HG03159 (cell line): ENCODE measurements around the gene OTOA.
"Not testable (repeated sequence)": the region's sequence is repeated elsewhere in the genome, so short reads cannot be mapped to it uniquely, and the experiment has no call there.

Source experiments
- ATAC-seq: cut with Tn5 transposase; IDR thresholded peaks from one replicate; pipeline ENCODE4 v1.9.1; 2021; ENCODE audit warnings: mild to moderate bottlenecking, moderate library complexity; ENCODE audit not compliant: unreplicated experiment

Gene OTOA

DNA sequence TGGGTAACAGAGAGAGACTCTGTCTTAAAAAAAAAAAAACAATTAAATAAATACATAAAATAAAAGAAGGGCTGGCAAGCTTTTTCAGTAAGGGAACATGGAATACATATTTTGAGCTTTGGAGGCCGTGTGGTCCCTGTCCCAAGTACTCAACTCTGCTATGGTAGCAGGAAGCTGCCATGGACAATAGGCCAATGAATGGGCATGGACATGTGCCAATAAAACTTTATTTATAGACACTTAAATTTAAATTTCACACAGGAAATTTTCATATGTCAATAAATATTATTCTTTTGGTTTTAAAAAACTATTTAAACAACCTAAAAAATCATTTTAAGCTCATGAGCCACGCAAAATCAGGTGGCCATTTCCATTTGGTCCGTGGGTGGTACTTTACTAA is 3.8 kb downstream of the OTOA start:
- no peak for ATAC-seq

DNA sequence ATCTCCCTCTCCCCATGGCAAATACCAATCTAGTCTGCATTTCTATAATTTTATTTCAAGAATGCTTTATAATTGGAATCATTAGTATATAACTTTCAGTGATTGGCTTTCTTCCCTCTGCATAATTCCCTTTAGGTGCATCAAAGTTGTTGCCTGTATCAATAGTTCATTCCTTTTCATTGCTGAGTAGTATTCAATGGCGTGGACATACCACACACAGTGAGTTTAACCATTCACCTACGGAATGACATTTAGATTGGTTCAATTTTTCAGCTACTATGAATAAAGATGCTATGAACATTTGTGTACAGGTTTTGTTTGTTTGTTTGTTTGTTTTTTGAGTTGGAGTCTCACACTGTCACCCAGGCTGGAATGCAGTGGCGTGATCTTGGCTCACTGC is 9.7 kb downstream of the OTOA start:
- ATAC-seq, result no peak

DNA sequence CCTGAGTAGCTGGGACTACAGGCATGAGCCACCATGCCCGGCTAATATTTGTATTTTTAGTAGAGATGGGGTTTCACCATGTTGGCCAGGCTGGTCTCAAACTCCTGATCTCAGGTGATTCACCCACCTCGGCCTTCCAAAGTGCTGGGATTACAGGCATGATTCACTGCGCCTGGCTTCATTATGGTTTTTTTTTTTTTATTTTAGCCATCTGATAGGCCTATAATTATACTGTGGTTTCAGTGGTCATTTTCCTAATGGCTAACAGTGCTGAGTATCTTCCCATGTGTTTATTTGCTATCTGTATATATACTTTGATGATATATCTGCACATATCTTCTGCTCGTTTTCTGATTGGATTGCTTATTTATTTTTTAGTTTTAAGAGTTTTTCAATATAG is 10.7 kb downstream of the OTOA start:
- not testable (repeated sequence) for ATAC-seq

DNA sequence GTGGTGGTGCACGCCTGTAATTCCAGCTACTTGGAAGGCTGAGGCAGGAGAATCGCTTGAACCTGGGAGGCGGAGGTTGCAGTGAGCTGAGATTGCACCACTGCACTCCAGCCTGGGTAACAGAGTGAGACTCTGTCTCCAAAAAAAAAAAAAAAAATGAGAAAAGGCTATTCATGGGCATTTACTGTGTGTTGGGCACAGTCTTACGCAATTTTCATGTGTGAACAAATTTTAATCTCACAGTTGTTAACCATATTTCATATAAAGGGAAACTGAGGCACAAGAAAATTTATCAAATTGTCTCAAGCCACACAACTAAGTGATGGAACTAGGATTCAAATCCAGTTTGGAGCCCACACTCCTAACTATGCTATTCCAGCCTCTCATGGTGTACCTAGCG is 16.9 kb downstream of the OTOA start:
- ATAC-seq, result not testable (repeated sequence)

DNA sequence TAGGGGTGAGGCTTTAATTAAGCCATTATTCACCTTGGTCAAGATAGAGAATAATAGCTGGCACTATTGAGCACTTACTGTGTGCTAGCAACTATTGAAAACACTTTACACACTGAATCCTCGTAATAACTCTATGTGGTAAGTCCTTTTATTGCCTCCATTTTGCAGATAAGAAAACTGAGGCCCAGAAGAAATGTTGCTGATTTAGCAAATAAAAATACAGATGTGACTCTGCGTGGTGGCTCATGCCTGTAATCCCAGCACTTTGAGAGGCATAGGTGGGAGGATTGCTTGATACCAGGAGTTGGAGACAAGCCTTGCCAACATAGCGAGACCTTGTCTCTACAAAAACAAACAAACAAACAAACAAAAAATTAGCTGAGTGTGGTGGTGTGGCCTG is 19.4 kb downstream of the OTOA start:
- no peak for ATAC-seq

DNA sequence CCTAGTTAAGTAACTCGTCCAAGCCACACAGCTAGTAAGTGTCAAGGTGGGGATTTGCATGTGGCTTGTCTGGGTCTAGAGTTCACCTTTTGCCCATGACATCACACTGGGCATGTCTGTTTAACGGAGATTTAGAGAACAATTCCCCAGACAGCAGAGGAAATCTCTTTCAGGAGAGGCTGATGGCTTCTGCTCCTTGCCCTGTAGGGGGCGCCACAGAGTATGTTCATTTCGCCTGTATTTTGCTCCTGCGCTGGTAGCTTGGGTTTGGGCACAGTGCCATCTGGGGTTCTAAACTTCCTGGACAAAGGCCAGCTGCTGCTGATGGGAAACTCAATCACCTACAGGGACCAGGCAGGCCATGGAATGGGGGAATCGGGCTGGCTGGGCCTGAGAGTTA is 20.4 kb downstream of the OTOA start:
- ATAC-seq, result no peak

DNA sequence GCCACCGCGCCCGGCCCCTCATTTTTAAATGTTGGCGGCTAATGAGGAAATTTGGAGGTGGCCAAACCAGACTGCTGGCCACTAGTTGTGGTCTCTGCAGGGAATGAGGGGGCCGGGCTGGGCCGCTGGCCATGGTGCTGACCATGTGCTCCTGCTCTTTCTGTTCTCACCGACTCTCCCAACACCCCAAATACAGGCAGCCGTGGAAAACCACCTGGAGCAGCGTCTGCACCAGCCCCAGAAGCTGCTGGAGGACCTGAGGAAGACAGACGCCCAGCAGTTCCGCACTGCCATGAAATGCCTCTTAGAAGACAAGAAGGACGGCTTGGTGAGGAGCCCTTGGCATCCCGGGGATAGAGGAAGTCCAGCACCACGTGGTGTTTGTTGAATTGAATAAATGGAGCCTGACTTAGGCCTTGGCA is 21.3 kb downstream of the OTOA start:
- no peak for ATAC-seq

DNA sequence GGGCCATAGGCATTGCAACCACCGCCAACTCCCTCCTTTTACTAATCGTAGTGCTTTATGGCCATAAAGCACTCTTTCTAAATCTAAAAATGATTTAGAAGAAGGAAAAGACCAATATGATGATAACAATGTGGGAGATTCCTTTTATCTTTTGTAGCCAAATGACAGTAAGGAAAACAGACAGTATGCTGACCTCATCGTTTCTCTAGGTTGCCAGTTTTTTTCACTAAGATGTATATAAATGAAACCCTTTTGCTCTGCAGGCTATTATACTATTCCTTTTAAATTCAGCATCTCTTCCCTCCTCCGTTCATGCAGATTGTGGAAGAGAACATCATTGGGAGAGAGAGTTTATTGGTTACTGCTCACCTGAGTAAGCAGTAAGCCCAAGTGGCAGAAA is 25.3 kb downstream of the OTOA start:
- ATAC-seq, result no peak

DNA sequence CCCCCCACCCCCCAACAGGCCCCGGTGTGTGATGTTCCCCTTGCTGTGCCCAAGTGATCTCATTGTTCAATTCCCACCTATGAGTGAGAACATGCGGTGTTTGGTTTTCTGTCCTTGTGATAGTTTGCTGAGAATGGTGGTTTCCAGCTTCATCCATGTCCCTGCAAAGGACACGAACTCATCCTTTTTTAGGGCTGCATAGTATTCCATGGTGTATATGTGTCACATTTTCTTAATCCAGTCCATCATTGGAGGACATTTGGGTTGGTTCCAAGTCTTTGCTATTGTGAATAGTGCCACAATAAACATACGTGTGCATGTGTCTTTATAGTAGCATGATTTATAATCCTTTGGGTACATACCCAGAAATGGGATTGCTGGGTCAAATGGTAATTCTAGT is 27.2 kb downstream of the OTOA start:
- ATAC-seq, result not testable (repeated sequence)

DNA sequence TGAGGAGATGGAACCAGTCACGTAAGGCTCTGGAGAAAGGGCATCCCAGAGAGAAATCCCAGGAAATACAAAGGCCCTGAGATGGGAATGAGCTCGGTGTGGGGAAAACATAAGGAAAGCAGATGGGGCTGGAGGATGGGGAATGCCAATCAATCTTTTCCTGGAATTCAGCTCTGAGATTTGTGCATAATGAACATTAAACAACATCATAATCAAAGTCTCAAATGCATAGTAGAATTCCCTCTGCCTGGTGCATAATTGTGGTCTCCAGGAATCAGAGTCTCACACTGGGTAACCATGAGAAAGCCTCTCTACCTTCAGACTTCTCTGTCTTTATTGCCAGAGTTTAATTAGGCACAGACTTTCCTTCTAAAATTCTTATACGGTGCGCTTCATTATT is 30.8 kb downstream of the OTOA start:
- ATAC-seq, result no peak

DNA sequence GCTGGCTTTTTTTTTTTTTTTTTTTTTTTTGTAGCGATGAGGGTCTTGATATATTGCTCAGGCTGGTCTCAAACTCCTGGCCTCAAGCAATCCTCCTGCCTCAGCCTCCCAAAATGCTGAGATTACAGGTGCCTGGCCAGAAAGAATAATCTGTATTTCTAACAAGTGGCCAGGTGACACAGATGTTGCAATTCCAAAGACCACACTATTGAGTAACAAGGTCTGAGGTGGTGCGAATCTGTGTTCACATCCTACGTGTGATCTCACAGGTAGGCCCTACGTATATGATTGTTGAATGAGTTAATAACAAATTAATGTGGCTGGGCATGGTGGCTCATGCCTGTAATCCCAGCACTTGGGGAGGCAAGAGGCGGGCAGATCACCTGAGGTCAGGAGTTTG is 33.3 kb downstream of the OTOA start:
- no peak for ATAC-seq

DNA sequence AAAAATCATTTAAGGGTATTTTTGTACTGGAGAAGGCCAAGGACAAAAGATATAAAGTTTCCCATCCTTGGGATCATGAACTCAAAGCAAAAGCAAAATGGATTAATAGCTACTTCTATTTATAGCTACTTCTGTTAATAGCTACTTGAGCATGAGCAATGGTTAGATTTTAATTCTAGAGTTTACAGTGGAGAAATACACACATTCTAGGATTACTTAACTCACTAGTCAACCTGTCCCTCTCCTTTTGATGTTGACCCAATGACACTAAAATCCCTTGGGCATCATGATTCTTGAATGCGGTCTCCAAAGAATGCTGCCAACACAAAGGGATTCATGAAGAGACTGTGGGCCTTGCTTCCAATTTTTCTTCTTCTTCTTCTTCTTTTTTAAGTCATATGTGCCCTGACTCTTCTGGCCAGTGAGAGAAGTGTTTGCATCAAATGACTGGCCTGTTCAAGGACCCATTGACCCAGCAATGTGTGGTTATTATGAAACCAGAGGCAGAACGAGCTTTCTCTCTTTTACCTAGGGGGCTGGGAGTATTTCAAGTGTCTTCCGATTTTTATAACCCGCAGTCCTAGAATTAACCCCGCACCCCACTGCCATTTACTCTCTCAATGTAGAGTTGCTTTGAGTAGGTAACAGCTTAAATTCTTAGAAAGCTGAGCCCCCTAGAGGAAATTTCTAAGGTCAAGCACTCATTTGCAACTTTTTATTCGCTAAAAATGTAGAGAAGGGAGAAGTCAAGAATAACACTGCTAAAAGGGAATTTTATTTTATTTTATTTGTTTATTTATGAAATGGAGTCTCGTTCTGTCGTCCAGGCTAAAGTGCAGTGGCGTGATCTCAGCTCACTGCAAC is 34.6 kb downstream of the OTOA start:
- no peak for ATAC-seq

DNA sequence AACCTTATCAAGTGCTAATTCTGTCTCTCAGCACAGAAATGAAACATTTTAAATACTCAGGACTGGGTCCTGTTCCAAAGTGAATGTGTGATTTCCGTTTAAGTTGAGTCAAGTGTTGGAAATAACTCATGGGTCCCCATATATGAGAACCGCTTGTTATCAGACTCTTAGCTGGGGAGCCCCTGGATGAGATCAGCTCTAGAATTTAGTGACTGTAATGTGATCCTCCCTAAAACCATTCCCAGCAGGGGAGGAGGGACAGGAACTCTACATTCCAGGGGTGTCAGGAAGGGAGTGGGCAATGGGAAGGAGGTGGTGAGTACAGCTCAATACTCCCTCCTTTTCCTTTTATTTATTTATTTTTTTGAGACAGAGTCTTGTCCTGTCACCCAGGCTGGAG is 37.5 kb downstream of the OTOA start:
- ATAC-seq, result no peak

DNA sequence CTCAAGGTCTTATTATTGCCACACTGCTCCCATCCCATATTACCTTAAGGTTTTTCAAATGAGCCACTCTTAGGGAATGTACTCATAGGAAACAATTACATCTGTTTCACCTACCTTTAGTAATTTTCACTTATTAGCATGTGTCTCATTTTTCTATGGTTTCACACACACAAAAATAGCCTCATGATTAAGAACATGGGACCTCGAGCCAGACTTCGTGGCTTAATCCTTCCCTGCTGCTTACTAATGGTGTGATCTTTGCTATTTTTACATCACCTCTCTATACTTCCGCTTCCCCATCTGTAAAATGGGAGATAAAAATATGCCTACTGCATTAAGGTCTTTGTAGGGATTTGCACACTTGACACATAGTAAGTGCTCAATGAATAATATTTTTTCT is 38.5 kb downstream of the OTOA start:
- no peak for ATAC-seq

DNA sequence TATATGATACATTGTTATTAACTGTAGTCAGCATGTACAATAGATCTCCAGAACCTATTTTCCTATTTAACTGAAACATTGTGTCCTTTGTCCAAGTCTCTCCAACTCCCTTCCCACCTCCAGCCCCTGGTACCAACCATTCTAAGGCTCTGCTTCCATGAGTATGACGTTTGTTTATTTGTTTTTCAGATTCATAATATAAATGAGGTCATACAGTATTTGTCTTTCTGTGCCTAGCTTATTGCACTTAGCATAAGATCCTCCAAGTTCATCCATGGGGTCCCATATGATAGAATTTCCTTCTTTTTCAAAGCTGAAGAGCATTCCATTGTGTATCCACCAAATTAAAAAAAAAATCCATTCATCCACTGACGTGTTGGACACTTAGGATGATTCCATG is 39.4 kb downstream of the OTOA start:
- no peak for ATAC-seq

DNA sequence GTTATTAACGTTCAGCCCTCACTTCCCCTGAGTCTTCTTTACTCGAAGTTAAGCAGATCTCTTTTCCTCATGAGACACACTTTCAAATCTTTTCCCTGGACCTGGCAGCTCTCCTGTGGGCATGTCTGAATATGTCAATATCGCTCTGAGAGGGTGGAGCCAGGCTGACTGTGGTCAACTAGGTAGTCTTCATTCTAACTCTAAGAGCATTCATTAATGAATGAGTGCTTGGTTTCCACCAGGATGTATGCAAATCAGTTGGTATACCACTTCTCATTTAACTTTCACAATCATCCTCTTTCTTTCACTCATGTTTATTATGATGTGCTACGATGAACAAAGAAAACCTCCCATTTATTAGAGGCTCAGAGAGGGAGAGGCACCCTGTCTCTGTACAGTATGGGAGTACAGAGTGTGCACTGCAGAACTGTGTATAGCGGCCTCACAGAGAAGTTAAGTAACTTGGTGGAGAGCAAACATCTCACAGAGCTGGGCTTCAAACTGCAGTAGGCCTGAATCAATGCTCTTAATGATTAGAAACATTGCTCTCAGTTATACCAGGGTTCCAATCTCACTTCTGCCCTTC is 39.9 kb downstream of the OTOA start:
- ATAC-seq, result no peak

DNA sequence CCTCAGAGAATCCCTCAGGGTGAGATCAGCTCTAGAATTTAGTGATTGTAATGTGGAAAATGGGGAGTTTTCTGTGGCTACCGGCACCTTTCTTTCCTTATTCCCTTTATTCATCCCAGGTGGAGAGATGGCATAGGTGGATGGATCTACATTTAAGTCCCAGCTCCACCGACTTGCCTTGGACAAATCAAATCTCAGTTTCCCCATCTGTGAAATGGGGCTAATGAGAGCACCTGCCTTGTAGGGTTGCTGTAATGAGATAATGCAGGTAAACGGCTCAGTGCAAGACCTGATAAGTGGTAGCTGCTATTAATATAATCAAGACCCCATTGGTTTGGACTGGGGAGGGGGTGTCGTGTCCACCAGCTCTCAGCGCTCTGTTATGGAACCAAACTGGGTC is 40.5 kb downstream of the OTOA start:
- ATAC-seq, result no peak

DNA sequence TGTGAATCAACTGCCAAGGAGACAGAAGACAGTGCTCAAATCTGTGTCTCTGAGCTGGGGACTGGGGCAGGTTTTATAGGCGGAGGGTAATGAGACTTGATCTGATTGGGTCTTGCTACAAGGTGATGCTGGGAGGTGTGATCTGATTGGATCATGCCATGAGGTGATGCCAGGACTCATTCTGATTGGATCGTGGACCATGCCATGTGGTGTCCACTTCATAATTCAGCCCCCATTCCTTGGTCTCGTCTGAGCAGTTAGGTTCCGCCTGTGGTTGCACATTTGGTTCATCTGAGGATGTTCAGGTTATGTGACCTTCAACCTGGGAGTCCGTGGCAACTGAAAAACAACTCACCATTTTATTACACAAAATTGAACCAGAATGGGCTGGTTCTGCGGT is 41.0 kb downstream of the OTOA start:
- ATAC-seq, result no peak

DNA sequence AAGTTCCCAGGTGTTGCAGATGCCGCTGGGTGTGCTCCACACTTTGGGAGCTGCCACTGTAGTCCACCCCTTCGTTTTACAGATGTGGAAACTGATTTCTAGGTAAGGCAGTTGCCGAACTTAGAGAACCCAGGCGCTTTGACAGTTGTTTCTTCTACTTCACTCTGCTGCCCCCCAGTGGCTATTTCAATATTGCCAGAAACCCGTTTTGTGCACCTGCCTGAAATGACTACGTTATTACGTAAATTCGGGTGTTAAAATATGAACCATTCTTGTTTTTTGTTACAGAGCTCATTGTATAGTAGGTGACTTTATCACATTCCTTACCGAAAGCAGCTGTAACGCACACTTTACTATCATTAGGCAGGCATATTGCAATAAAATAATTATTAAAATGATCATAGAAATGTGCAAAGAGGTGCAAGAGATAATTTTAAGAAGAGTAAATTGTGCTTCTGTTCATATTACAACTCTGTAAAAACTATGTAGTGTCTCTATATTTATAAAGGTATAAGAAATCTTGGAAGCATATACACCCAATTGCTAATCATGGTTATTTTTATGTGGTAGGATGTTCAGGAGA is 44.9 kb downstream of the OTOA start:
- ATAC-seq, result no peak

DNA sequence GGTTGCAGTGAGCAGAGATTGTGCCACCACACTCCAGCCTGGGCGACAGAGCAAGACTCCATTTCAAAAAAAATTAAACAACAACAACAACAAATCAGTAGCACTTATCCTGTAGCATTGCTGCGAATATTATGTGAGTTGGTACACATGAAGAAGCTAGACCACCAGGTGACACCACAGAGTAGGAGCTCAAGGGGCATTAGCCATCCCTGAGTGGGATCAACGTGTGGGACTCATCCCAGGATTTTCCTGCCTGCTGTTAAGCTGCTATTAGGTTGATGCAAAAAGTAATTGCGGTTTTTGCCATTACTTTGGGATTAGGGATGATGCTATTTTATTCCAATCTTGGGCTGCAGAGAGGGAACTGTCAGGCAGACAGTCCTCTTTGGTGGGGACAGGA is 47.2 kb downstream of the OTOA start:
- ATAC-seq, result no peak

DNA sequence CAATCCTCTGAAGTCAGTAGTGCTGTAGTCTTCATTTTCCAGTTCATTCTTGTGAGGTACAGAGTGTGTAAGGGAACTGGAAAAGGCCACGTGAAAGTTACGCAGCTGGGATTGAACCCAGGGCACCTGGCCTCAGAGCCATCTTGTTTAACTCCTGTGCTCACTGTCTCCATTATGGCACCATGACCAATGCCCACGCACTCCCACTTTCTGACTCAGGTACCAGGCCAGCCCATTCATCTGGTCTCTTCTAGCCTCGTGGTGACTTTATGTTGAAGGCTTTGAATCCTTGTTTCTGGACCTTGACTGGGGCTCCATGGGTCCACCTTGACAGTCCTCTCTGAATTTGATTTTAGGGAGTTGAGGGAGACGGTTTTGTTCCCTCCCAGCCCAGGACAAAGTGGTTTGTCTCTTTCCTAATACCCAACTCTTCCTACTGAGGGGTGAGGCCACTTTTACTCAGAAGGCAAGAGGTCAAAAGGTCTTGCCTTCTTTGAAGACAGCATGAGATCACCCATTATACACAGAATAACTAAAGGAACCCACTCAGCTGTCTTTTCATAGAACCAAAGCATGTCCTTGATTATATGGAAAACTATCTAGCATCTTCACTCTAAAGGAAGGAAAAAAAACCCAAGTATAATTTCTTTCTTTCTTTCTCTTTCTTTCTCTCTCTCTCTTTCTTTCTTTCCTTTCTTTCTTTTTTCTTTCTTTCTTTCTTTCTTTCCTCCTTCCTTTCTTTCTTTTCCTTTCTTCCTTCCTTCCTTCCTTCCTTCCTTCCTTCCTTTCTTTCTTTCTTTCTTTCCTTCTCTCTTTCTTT is 50.0 kb downstream of the OTOA start:
- ATAC-seq, result no peak

DNA sequence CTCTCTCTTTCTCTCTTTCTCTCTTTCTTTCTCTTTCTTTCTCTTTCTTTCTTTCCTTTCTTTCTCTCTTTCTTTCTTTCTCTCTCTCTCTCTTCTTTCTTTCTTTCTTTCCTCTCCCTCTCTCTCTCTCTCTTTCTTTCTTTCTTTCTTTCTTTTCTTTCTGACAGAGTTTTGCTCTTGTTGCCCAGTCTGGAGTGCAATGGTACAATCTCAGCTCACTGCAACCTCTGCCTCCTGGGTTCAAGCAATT is 50.5 kb downstream of the OTOA start:
- not testable (repeated sequence) for ATAC-seq
